Large intestine (tissue), 3 donors: ENCODE data around the gene SLC25A19. TPM values are rescaled to one million over a fixed set of nuclear protein-coding genes. Genes with fewer than 3 reads are reported as not detected.
"Not testable (repeated sequence)": the region's sequence is repeated elsewhere in the genome, so short reads cannot be mapped to it uniquely, and the experiment has no call there.

ENCODE experiments used
- DNase-seq, 2 donors: peaks; one replicate each; pipeline versions ENCODE4 v3.0.0 to v3.0.0-alpha.2; 2013
- H3K27ac ChIP-seq: one replicate; pipeline ENCODE4 v1.5.1; 2013; ENCODE audit warnings: low read length
- H3K27me3 ChIP-seq: 2 replicates; pipeline ENCODE4 v1.6.1; 2013; ENCODE audit warnings: low read length; ENCODE audit not compliant: control insufficient read depth, insufficient read depth
- H3K36me3 ChIP-seq: 2 replicates; pipeline ENCODE4 v1.6.1; 2013; ENCODE audit warnings: low read length; ENCODE audit not compliant: control insufficient read depth, insufficient read depth
- H3K4me1 ChIP-seq: one replicate; pipeline ENCODE4 v1.6.1; 2013; ENCODE audit warnings: low read length; ENCODE audit not compliant: control insufficient read depth, insufficient read depth
- H3K4me3 ChIP-seq: one replicate; pipeline ENCODE4 v1.5.1; 2013; ENCODE audit warnings: low read length
- H3K9me3 ChIP-seq: one replicate; pipeline ENCODE4 v1.6.1; 2013; ENCODE audit warnings: mild to moderate bottlenecking, low read depth, low read length, moderate library complexity; ENCODE audit not compliant: control insufficient read depth
- WGBS: methylation state at CpG from one replicate; pipeline ENCODE4 v1.1.5; 2013; ENCODE audit warnings: low lambda C conversion rate; ENCODE audit not compliant: insufficient coverage; 5-methylcytosine and 5-hydroxymethylcytosine counted together
- polyA plus RNA-seq: library from polyadenylated mRNA; unstranded; fragments of 120-200 nt; gene quantifications from one replicate; pipeline ENCODE4 v1.2.1, GENCODE V29; 2013

The SLC25A19 gene
- polyA plus RNA-seq, 1 donor: 10.8 TPM

- not testable (repeated sequence) for DNase-seq, H3K27ac ChIP-seq
Measured at GRCh38 chr17:75255954-75256698, 33.1 kb downstream of the SLC25A19 start.

GRCh38 chr17:75252039-75252816 is 37.0 kb downstream of the SLC25A19 start:
- no peak for DNase-seq
- WGBS: no CpG with 5 or more reads among the region's 8 CpGs
- Histone ChIP-seq H3K4me1 (no peaks in the 10 kb centered on the region), H3K36me3 (peaks cover 4% of the 10 kb centered on the region), H3K4me3 (no peak overlapping the region), H3K27ac (no peak overlapping the region), H3K27me3 (no peaks in the 10 kb centered on the region), H3K9me3 (no peaks in the 10 kb centered on the region)

More at GRCh38 chr17:75255954-75256698, 33.1 kb downstream of the SLC25A19 start:
- H3K4me3 ChIP-seq, H3K36me3 ChIP-seq, H3K4me1 ChIP-seq, H3K27me3 ChIP-seq, H3K9me3 ChIP-seq: not testable (repeated sequence)
- WGBS: 100% methylated on average over 1 of the region's 11 CpGs

- DNase-seq: no peak
- no peaks in the 10 kb centered on the region for H3K9me3 ChIP-seq
- H3K27ac ChIP-seq: no peak overlapping the region
- peaks cover 22% of the 10 kb centered on the region for H3K36me3 ChIP-seq
- H3K27me3 ChIP-seq: no peaks in the 10 kb centered on the region
- WGBS: no CpG with 5 or more reads among the region's 11 CpGs
- no peaks in the 10 kb centered on the region for H3K4me1 ChIP-seq
- H3K4me3 ChIP-seq: no peak overlapping the region
Measured at GRCh38 chr17:75250009-75250471, 39.2 kb downstream of the SLC25A19 start.

- Histone ChIP-seq H3K36me3 (peaks cover 27% of the 10 kb centered on the region), H3K27ac (no peak overlapping the region), H3K27me3 (no peaks in the 10 kb centered on the region), H3K9me3 (no peaks in the 10 kb centered on the region), H3K4me3 (no peak overlapping the region), H3K4me1 (no peaks in the 10 kb centered on the region)
- DNase-seq: no peak
- WGBS: no CpG with 5 or more reads among the region's 4 CpGs
Measured at GRCh38 chr17:75249564-75249963, 39.7 kb downstream of the SLC25A19 start.

GRCh38 chr17:75246404-75246803 is 42.8 kb downstream of the SLC25A19 start:
- Histone ChIP-seq H3K27me3 (no peaks in the 10 kb centered on the region), H3K9me3 (no peaks in the 10 kb centered on the region), H3K27ac (no peak overlapping the region), H3K4me3 (no peak overlapping the region), H3K36me3 (peaks cover 59% of the 10 kb centered on the region), H3K4me1 (peaks cover 5% of the 10 kb centered on the region)
- DNase-seq: no peak
- WGBS: no CpG with 5 or more reads among the region's 12 CpGs

GRCh38 chr17:75245011-75245410 is 44.2 kb downstream of the SLC25A19 start:
- Histone ChIP-seq H3K36me3 (peaks cover 71% of the 10 kb centered on the region), H3K27me3 (no peaks in the 10 kb centered on the region), H3K9me3 (no peaks in the 10 kb centered on the region), H3K4me1 (peaks cover 19% of the 10 kb centered on the region), H3K27ac (no peak overlapping the region), H3K4me3 (no peak overlapping the region)
- no CpG with 5 or more reads among the region's 6 CpGs for WGBS
- DNase-seq: no peak

GRCh38 chr17:75244133-75244866 is 44.9 kb downstream of the SLC25A19 start:
- Histone ChIP-seq H3K36me3 (peaks cover 78% of the 10 kb centered on the region), H3K9me3 (no peaks in the 10 kb centered on the region), H3K27ac (no peak overlapping the region), H3K4me3 (no peak overlapping the region), H3K27me3 (no peaks in the 10 kb centered on the region), H3K4me1 (peaks cover 26% of the 10 kb centered on the region)
- 100% methylated on average over 4 of the region's 22 CpGs for WGBS
- DNase-seq: no peak

GRCh38 chr17:75242461-75243042 is 46.7 kb downstream of the SLC25A19 start:
- Histone ChIP-seq H3K4me1 (peaks cover 41% of the 10 kb centered on the region), H3K27me3 (no peaks in the 10 kb centered on the region), H3K4me3 (no peak overlapping the region), H3K9me3 (no peaks in the 10 kb centered on the region), H3K36me3 (peaks cover 92% of the 10 kb centered on the region), H3K27ac (no peak overlapping the region)
- no CpG with 5 or more reads among the region's 17 CpGs for WGBS
- no peak for DNase-seq

GRCh38 chr17:75241996-75242460 is 47.2 kb downstream of the SLC25A19 start:
- H3K36me3 ChIP-seq: peaks cover 96% of the 10 kb centered on the region

GRCh38 chr17:75241502-75241901 is 47.7 kb downstream of the SLC25A19 start:
- Histone ChIP-seq H3K36me3 (peaks cover 98% of the 10 kb centered on the region), H3K9me3 (no peaks in the 10 kb centered on the region), H3K27ac (peak overlapping the region; percentile 76), H3K4me3 (no peak overlapping the region), H3K27me3 (no peaks in the 10 kb centered on the region), H3K4me1 (peaks cover 41% of the 10 kb centered on the region)
- DNase-seq: no peak
- 98% methylated on average over 4 of the region's 9 CpGs for WGBS

More at GRCh38 chr17:75241996-75242460, 47.2 kb downstream of the SLC25A19 start:
- Histone ChIP-seq H3K4me1 (peaks cover 41% of the 10 kb centered on the region), H3K4me3 (no peak overlapping the region), H3K9me3 (no peaks in the 10 kb centered on the region), H3K27ac (no peak overlapping the region), H3K27me3 (no peaks in the 10 kb centered on the region)
- no peak for DNase-seq
- WGBS: 67% methylated on average over 1 of the region's 15 CpGs
